GM13976 (cell line): Measurements from ENCODE around the gene BCS1L.

Source experiments
- DNase-seq: peaks from one replicate; pipeline ENCODE4 v3.0.0; 2012; ENCODE audit warnings: low spot score
- CTCF ChIP-seq: IDR thresholded peaks from 2 replicates; pipeline ENCODE4 v1.5.1; 2012; ENCODE audit warnings: borderline replicate concordance, mild to moderate bottlenecking; ENCODE audit not compliant: insufficient read depth; ENCODE audit errors: extremely low read depth, missing control alignments, control extremely low read depth
- in situ Hi-C: fragments of 300-500 bp; cut with MboI; formaldehyde crosslinking; loops from one replicate; pipeline ENCODE4 v1.12.0; 2022; ENCODE audit warnings: low sequenced_read_pairs, mixed read lengths, inconsistent platforms; ENCODE audit not compliant: unreplicated experiment

Gene BCS1L

DNA sequence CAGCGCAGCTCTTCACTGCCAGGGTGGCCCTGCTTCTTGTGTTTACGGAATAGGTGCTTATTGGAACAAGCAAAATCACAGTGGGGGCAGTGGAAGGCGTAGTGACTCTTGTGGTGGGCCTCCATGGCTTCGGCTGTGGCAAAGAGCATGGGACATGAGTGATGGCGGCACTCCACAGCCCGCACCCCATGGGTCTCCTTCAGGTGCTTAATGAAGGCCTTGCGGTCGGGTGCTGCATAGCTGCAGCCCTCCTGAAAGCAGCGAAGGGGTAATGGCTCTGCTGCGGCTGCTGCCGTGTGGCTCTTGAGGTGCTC lies 10.7 kb upstream of the BCS1L start:
- no peak for DNase-seq
- in situ Hi-C loops: loop anchor here (25.0 kb wide), 1 partner anchor 236 kb away; the partner anchor contains the start of gene VIL1
- no peak for TF ChIP-seq CTCF

GRCh38 chr2:218655751-218656150 lies 3.7 kb upstream of the BCS1L start:
- in situ Hi-C loops: no loop called here
- no peak for DNase-seq
- TF ChIP-seq CTCF: no peak

GRCh38 chr2:218658671-218659257 lies 719 bp upstream of the BCS1L start:
- in situ Hi-C loops: no loop called here
- peak; percentile 55 for TF ChIP-seq CTCF
- peak; percentile 79 for DNase-seq

GRCh38 chr2:218659988-218660358 lies 490 bp downstream of the BCS1L start:
- DNase-seq: no peak
- TF ChIP-seq CTCF: no peak
- in situ Hi-C loops: no loop called here

DNA sequence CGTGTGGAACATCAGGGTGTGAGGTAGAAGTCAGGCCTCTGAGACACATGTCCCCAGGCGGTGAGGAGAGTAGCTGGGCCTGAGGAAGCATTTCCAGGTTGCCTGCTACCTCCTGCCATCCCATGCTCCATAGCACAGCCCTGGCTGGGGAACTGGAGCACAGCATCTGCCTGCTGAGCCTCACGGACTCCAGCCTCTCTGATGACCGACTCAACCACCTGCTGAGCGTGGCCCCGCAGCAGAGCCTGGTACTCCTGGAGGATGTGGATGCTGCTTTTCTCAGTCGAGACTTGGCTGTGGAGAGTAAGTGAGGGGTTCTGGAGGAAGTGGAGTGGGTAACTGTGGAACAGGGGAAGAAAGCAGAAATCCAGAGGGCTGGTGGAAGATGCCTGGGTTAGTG lies 2.9 kb downstream of the BCS1L start:
- in situ Hi-C loops: no loop called here
- TF ChIP-seq CTCF: no peak
- DNase-seq: no peak

GRCh38 chr2:218662827-218663226 lies 3.3 kb downstream of the BCS1L start:
- DNase-seq: no peak
- in situ Hi-C loops: no loop called here
- no peak for TF ChIP-seq CTCF

DNA sequence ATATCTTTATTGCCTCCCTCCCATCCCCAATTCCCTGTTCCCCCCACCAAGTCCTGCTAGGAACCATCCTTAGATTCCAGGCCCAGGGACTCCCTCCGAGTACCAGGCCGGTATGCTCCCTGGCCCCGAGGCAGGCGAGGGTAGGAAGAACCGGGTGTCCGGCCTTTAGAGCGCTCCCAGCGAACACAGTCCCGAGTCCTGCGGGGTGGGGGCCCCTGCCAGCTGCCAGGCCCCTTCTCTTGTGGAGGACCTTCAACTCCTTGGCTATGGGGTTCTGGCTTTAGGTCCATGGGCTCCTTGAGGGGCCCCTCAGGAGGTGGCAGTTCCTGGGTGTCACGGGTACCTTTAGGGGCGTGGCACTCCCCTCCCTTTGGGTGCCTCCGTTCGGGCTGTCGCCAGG lies 4.4 kb downstream of the BCS1L start:
- in situ Hi-C loops: no loop called here
- no peak for DNase-seq
- no peak for TF ChIP-seq CTCF
